Cerebellar nuclear complex (tissue), 1 donor: Measurements from ENCODE around the gene ARSK.
"Not testable (repeated sequence)": the region's sequence is repeated elsewhere in the genome, so short reads cannot be mapped to it uniquely, and the experiment has no call there.

Experiments used
- DNase-seq, 2 experiments: peaks; one replicate each; lab custom pipeline; 2025; lab: John Stamatoyannopoulos, UW

The ARSK gene

DNA sequence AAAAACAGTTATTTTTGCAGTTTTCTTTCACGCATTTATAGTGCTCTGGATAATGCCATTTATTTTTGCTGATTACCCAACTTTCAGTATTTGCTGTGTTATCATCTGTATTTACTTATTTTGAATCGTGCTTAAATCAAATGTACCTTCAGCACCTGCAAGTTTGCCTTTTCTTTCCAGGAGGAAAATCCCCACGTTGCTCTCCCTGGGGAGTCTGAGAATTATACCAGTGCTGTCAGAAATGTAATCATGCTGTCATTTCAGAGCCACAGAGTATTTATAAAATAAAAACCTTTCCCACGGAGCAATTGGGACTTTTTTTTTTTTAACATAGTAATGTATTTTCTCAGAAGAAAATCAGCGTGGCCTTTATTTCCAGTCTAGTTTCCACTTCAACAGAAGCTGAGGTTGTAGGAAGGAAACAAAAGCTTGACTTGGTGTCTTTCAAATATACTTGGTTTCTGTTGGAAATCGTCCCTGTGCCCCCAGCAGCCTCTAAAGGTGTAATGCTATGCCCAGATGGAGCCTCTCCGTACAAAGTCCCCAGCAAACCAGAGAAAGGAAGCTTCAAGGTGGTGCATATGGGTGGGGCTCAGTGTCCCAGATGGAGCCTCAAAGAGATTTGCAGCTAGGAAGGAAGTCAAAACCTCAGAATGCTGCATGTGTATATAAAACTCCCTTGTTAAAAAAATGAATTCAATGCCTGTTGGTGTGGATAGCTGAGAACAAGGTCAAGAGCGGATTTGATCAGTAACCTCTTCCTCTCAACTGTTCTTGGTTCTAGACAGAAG is 67.1 kb downstream of the ARSK start:
- no peak for DNase-seq

DNA sequence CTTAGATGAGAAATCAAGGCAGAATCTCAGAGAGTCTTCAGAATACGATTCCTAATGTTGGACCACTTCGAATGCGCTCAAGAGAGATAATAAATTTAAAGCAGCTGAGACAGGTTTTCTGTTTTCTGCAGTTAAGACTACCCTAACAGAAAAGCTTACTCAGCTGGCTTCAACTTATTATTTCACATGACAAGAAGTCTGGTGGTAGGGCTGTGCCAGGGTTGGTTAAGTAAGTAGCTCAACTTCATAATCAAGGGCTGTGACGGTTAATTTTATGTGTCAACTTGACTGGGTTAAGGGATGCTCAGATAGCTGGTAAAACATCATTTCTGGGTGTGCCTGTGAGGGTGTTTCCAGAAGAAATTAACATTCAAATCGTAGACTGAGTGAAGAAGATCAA is 68.8 kb downstream of the ARSK start:
- DNase-seq: no peak

DNA sequence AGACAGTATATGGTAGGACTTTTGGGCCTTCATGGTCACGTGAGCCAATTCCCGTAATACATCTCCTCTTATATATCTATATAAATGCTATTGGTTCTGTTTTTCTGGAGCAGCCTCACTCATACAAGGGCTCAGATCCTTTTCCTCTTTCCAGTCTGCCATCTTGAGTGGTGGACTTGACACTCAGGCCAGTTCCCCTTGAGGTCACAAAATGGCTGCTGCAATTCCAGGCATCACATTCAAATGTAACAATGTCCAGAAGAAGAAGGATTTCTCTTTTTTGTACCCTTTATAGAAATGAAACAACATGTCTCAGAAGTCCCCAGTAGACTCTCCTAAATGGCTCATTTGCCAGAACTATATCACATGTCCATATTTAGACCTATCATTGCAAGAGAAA is 69.5 kb downstream of the ARSK start:
- DNase-seq: no peak

DNA sequence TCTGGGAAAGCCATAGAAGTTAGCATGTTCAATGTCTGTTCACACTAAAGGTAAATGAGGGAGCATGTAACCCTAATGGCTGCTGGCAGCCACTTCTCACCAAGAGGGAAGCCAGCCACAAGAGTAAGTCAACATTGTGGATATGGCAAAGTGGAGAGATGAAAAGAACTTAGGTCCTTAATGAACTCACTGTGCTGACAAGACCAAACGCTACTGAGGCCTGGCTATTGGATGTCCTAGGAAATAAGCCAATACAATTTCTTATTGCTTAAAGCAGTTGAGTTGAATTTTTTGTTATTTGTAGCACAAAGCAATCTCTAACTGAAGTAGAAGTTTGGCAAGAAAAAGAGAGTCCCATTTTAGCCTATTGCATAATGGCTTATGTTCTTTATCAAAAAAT is 71.8 kb downstream of the ARSK start:
- no peak for DNase-seq

DNA sequence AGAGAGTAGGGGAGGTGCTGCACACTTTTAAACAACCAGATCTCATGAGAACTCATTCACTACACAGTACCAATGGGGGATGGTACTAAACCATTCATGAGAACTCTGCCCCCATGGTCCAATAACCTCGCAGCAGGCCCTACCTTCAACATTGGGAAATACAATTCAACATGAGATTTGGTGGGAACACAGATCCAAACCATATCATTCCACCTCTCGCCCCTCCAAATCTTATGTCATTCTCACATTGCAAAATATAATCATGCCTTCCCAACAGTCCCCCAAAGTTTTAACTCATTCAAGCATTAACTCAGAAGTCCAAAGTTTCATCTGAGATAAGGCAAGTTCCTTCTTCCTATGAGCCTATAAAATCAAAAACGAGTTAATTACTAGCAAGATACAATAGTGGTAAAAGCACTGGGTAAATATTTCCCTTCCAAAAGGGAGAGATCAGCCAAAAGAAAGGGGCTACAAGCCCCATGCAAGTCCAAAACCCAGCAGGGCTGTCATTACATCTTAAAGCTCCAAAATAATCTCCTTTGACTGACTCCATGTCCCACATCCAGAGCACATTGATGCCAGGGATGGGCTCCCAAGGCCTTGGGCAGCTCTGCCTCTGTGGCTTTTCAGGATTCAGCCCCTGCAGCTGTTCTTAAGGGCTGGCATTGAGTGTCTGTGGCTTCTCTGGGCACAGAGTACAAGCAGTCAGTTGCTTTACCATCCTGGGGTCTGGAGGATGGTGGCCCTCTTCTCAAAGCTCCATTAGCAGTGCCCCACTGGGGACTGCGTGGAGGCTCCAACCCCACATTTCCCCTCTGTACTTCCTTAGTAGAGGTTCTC is 73.3 kb downstream of the ARSK start:
- no peak for DNase-seq

DNA sequence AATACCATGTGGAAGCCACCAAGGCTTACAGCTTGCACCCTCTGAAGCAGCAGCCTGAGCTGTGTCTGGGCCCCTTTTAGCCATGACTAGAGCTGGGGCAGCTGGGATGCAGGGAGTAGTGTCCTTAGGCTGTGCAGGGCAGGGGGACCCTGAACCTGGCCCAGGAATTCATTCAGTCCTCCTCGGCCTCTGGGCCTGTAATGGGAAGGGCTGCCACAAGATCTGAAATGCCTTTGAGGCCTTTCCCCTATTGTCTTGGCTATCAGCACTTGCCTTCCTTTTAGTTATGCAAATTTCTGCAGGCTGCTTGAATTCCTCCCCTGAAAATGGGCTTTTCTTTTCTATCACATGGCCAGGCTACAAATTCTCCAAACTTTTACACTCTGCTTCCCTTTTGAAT is 74.0 kb downstream of the ARSK start:
- DNase-seq: no peak

DNA sequence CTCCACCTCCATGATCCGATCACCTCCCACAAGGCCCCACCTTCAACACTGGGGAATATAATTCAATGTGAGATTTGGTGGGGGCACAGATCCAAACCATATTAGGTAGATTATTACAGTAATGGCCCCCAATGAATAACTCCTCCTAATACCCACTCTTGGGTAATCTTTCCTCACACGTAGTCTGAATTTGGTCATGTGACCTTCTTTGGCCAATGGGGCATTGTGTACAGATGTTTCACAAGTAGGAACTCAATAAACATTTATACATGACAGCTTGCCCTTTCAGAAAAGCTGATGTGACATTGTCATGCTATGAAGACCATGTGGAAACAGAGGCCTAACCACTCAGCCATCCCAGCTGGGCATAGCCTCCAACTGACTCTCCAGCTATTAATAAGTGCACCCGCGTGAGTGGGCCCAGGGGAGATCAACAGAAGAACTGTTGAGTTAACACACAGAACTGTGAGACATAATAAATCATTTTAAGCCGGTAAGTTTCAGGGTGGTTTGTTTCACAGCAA is 75.6 kb downstream of the ARSK start:
- no peak for DNase-seq

DNA sequence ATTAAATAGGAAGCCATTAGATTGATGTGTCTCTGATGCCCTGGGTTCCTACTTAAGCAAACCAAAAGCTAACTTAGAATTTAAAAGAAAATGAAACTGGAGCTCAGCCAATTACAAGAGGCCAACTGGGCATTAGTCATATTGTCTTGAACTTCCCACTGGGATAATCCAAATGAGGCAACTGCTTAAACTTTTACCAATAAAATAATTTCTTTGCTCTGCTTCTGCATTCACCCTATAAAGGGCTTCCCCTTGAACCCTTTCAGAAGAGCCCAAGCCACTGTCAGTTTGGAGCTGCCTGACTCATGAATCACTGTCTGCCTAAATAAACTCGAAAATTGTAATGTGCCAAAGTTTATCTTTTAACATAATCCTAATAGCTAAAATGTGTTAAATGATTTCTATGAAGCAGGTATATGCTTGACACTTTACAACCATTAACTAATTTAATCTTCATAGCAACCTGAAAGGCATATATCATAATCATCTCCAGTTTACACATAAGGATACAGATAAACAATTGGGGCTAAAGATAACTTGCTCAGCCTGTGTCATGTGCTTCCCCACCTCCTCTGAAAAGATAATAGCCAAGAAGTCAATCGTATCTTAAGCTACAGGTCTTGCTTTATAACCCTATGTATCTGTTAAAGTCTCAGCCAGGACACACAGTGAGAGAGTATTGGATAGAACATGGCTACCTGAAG is 76.5 kb downstream of the ARSK start:
- no peak for DNase-seq

DNA sequence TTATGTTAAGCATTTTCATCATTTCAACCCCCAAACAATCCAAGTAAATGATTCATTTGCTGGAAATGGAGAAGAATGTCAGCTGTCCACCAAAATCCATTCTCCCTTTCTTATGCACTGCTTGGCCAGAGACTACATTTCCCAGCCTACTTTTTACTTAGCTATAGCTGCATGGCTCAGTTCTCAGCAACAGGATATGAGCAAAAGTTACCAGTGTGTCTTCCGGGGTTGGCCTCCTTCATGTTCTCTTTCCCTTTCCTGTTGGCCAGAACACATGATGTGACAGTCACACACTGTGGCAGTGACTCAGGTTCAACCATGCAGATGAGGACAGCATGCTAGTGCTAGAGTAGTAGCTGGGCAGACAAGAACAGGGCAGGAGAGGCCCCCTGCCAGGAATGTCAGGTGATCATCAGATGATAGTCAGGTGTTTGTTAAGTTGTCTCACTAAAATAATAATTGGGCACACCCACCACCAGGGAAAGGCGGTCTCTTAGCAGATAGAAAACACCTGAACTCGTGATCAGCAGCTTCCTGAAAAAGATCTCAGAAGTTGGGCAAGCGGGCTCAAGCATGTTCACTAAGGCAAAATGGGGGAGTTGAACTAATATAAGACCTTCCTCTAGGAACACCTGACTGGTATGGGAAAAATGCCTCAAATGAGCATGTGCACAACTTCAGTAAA is 77.2 kb downstream of the ARSK start:
- no peak for DNase-seq

DNA sequence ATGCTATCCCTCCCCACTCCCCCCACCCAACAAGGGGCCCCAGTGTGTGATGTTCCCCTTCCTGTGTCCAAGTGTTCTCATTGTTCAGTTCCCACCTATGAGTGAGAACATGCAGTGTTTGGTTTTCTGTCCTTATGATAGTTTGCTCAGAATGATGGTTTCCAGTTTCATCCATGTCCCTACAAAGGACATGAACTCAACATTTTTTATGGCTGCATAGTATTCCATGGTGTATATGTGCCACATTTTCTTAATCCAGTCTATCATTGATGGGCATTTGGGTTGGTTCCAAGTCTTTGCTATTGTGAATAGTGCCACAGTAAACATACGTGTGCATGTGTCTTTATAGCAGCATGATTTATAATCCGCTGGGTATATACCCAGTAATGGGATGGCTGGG is 78.0 kb downstream of the ARSK start:
- not testable (repeated sequence) for DNase-seq

DNA sequence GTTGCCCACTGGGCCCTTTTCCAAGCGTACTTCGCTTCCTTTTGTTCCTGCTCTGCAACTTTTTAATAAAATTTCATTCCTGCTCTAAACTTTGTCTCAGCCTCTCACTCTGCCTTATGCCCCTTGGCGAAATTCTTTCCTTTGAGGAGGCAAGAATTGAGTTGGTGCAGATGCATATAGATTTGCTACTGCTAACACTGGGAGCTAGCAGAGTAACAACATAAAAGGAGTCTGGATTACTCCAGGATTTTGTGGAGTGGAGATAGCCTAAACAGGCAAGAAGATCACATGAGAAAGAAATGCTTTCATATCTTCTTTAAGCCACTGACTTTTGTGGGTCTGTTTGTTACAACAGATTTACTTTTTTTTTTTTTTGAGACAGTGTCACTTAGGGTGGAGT is 78.8 kb downstream of the ARSK start:
- no peak for DNase-seq

DNA sequence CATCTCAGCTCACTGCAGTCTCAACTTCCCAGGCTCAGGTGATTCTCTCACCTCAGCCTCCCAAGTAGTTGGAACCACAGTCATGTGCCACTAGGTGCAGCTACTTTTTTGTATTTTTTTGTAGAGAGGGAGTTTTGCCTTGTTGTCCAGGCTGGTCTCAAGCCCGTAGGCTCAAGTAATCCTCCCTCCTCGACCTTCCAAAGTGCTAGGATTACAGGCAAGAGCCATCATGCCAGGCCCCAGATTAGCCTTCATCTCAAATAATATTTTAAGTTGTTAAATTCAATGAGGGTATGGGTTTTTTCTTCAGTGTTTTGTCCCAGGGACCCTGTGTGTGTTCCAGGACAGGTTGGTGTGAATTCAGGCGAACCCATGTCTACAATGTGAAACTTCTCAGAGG is 79.2 kb downstream of the ARSK start:
- no peak for DNase-seq

DNA sequence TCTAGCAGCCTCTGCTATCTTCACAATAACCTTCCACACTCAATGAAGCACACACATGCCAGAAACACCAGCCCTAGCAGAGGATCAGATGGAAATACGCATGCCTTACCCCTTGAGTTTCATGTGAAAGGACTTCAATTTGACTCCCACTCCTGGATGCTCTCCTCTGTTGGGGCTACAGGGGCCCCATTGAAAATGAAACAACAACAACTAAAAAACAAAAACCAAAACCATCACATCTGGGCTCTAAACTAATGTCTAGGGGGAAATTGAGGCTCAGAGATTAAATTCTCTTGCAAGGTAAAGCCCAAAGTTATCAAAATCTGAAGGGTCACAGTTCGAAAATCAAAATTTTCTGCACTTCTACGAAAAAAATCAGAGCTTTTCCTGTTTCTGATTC is 83.7 kb downstream of the ARSK start:
- no peak for DNase-seq

DNA sequence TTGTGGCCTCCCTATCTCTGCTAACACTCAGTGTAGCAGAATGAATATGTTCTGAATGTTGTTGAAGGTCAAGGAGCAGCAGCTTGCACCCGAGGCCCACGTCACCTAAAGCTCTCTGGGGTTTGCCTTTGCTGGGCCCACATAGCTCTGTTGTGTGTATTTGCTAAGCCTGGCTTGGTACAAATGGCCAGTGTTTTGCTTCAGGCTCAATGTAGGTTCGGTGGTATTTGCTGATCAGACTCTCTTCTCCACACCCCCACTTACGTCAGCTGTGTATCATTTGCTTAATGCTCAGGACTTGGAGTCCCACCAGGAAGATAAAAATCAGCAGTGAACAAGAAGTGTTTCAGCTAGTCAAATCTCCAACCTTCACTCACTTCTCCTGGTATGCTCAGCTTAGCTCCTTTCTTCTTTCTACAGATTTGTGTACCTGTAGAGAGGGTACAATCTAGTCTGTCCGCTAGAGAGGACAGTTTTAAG is 86.9 kb downstream of the ARSK start:
- no peak for DNase-seq

DNA sequence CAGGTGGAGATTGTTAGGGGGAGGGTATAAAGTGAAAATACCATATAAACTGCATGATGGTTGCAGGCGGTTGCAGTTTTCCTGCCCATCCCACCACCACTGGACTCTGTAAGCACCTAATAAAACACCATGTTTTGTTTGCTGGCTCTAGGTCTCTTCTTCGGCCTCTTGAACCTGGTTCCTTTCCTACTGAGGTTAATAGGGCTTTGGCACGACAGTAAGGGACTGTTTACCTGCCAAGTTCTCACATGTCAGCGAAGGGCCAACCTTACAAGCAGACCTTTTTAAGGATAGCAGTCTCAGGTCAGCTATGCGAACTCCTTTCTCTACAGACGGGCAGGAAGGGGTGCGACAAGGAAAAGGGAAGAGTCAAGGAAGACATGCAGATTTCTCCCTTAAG is 88.3 kb downstream of the ARSK start:
- no peak for DNase-seq

DNA sequence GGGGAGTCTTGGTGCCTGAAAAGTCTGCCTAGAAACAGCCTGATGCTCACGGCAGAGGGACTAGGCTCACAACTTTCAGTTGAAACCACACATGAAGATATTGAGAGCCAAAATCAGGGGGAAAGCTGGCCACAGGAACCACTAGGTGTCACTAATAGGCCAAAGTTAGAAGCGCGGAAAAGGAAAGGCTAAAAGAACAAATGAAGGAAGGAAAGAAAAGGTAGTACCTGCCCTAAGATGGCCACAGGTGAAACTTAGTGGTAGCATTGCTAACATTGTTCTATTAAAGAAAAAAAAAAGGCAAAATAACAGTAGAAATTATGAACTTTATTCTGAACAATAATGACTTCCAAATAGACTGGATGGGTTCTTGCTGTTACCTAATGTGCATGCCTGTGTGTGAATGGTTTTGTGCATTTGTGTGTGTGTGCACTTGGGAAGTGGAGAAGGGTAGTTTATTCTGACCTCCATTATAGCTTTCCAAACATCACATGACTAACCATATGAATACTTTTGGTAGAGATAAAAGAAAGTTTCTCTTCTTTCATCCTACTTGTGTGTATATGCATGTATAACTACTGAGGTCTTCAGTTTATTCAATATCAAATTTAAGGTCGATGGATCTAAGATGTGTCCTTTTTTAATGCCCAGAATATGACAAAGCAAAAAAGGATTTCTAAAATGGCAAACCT is 89.6 kb downstream of the ARSK start:
- no peak for DNase-seq

DNA sequence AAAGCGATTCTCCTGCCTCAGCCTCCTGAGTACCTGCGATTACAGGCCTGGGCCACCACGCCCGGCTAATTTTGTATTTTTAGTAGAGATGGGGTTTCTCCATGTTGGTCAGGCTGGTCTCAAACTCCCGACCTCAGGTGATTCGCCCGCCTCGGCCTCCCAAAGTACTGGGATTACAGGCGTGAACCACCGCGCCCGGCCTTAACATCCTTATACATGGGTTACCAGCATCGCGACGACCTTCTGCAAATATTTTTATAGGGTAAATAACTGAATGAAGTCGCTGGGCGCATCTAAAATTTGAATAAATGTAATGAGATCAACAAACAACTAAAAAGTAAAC is 91.3 kb downstream of the ARSK start:
- not testable (repeated sequence) for DNase-seq

DNA sequence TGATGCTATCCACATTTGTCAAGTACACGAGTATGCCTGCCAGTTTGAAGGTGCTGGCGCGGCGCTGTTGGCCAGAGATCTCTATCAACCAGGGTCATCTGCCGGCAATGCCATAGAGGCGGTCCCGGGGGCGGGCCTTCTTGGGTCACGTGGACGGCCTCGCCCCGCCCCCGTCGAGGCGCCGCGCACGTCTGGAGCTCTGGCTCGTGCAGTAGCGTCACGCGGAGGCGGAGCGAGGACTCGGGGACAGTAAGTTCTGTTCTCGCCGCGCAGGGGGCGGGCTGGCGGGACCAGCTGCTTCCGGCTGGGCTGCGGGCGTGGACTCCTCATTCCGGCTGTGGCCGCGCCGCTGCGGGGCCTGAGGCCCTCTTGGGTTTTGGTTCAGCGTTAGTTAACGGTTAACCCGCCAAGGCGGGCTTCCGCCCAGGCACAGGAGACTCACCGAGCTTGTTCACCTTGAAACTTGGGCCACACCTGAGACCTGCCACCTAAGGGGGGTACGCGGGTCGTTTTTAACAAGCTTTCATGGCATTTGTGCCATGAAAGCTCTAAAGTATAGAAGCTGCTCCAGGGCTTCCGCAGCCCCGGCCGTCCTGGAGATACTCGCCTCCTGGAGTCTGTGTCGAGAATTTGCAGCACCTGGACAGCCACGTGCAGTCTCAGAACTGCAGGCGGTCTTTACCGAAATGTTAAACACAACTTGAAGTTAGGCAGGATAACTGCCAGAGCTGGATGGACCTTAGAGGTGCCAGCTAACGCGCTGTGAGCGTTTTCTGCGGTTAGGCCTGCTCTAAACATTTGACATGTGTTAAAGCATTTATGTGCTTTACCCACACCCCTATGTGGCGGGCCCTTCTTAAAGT is 91.9 kb downstream of the ARSK start, which contains the start of gene RFESD:
Gene RFESD (plus strand): TSS at position 209 of the 863 bp plus-strand sequence. CDS start 5,495 bp downstream, outside the sequence.
- DNase-seq: peak in 1 of 2 experiments; percentile 55

DNA sequence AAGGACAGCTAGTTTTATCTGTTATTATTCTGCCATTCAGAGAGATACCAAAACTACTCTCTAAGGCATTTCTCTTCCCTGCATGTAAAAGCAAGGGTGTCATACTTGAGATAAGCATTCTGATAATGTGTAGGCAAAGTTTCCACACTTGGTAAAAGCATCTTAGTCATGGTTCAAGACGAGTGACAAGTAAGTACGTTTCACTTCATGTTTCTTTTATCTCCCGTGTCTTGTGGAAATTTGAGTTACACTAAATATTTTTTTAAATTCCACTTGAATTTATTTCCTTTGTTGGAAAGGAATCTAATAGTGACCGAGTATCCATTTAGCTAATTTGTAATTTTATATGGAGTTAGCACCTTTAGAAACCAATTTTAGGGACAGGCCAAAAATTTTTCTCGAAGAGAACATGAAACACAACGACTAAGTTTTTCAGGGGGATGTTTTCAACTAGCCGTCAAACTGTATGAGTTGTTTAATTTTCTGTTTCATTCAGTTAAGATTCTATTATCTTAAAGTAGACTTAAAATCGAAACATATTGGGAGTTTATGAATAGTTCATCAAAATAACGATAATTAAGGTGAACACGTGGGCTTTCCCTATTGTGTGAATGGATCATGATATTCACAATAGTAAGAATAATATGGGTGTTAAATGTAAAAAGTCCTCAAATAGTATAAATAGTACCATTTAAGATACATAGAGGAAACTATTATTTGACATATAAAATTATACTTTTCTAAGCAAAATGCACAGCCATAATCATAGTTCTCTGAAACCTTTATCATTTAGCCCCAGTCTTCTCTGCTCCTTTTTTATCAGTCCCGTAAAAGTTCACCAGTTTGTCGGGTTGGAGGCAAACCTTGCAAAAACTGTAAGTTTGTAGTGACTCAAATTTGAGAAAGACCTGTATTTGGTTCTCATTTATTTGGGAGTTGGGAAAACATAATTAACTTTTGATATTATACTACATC is 93.3 kb downstream of the ARSK start:
- no peak for DNase-seq
